HG03025 (cell line): ENCODE results near the gene PDLIM7.

Experiments used
- ATAC-seq: cut with Tn5 transposase; IDR thresholded peaks from one replicate; pipeline ENCODE4 v1.9.1; 2021; ENCODE audit warnings: mild to moderate bottlenecking, moderate library complexity; ENCODE audit not compliant: unreplicated experiment, low FRiP score

PDLIM7 gene

GRCh38 chr5:177508221-177508611 is 10.8 kb upstream of the PDLIM7 start:
- ATAC-seq = no peak

- no peak for ATAC-seq
Measured at GRCh38 chr5:177507596-177508220, 10.3 kb upstream of the PDLIM7 start.

GRCh38 chr5:177507165-177507564 is 9.8 kb upstream of the PDLIM7 start:
- no peak for ATAC-seq

GRCh38 chr5:177505075-177505474 is 7.7 kb upstream of the PDLIM7 start:
- no peak for ATAC-seq

- ATAC-seq = no peak
Measured at GRCh38 chr5:177504086-177505056, 7.0 kb upstream of the PDLIM7 start.

GRCh38 chr5:177503351-177504085 is 6.1 kb upstream of the PDLIM7 start:
- no peak for ATAC-seq

GRCh38 chr5:177502886-177503285 is 5.5 kb upstream of the PDLIM7 start:
- no peak for ATAC-seq

- no peak for ATAC-seq
Measured at GRCh38 chr5:177501874-177502678, 4.7 kb upstream of the PDLIM7 start.

- ATAC-seq = no peak
Measured at GRCh38 chr5:177500685-177501522, 3.5 kb upstream of the PDLIM7 start.

GRCh38 chr5:177499842-177500241 is 2.4 kb upstream of the PDLIM7 start:
- no peak for ATAC-seq

- ATAC-seq = no peak
Measured at GRCh38 chr5:177498013-177498787, 796 bp upstream of the PDLIM7 start.

- peak; percentile 4 for ATAC-seq
Measured at GRCh38 chr5:177496727-177497291, 595 bp downstream of the PDLIM7 start.

- no peak for ATAC-seq
Measured at GRCh38 chr5:177496070-177496726, 1.2 kb downstream of the PDLIM7 start.

- ATAC-seq = no peak
Measured at GRCh38 chr5:177495243-177496060, 2.0 kb downstream of the PDLIM7 start.

GRCh38 chr5:177494346-177495195 is 2.8 kb downstream of the PDLIM7 start:
- no peak for ATAC-seq

GRCh38 chr5:177493795-177494345 is 3.5 kb downstream of the PDLIM7 start:
- ATAC-seq = no peak
